ENCODE measurements around the gene ZNF581.

Gene ZNF581

GRCh38 chr19:55650602-55651230, 7.3 kb downstream of the ZNF581 start:
- no peak for DNase-seq

- DNase-seq: no peak
Measured at GRCh38 chr19:55651236-55651635, 7.8 kb downstream of the ZNF581 start.

GRCh38 chr19:55652311-55653128, 9.1 kb downstream of the ZNF581 start:
- no peak for DNase-seq

GRCh38 chr19:55653651-55654322, 10.3 kb downstream of the ZNF581 start:
- DNase-seq: peak; percentile 100

- DNase-seq: peak; percentile 100
Measured at GRCh38 chr19:55654323-55654867, 10.9 kb downstream of the ZNF581 start.

GRCh38 chr19:55654868-55655647, 11.6 kb downstream of the ZNF581 start, which contains the start of gene U2AF2:
TSS of gene U2AF2 (plus strand) at chr19:55655035. CDS start at chr19:55655105, 70 bp downstream.
- DNase-seq: peak; percentile 98

GRCh38 chr19:55655648-55656040, 12.2 kb downstream of the ZNF581 start:
- no peak for DNase-seq

- DNase-seq: no peak
Measured at GRCh38 chr19:55656552-55656951, 13.1 kb downstream of the ZNF581 start.

GRCh38 chr19:55656988-55657747, 13.7 kb downstream of the ZNF581 start:
- DNase-seq: no peak

GRCh38 chr19:55658846-55659459, 15.5 kb downstream of the ZNF581 start:
- no peak for DNase-seq

GRCh38 chr19:55659822-55660221, 16.4 kb downstream of the ZNF581 start:
- no peak for DNase-seq

- DNase-seq: no peak
Measured at GRCh38 chr19:55660404-55660803, 17.0 kb downstream of the ZNF581 start.

- DNase-seq: no peak
Measured at GRCh38 chr19:55660991-55661390, 17.5 kb downstream of the ZNF581 start.

GRCh38 chr19:55661826-55662225, 18.4 kb downstream of the ZNF581 start:
- no peak for DNase-seq

GRCh38 chr19:55663846-55664536, 20.5 kb downstream of the ZNF581 start:
- no peak for DNase-seq

- DNase-seq: no peak
Measured at GRCh38 chr19:55666343-55667005, 23.0 kb downstream of the ZNF581 start.

GRCh38 chr19:55667006-55667381, 23.5 kb downstream of the ZNF581 start:
- DNase-seq: no peak

- DNase-seq: no peak
Measured at GRCh38 chr19:55667511-55667910, 24.1 kb downstream of the ZNF581 start.

- no peak for DNase-seq
Measured at GRCh38 chr19:55667958-55668357, 24.5 kb downstream of the ZNF581 start.

Measured in eye (tissue), 1 donor.